ENCODE results near the gene PHPT1. TPM values are rescaled to one million over a fixed set of nuclear protein-coding genes. Genes with fewer than 3 reads are reported as not detected.

Gene PHPT1
- total and polyA plus RNA-seq, 2 experiments from 2014 or later = 86.2 to 437 TPM

- Histone ChIP-seq H3K4me1 (ENCODE audit: insufficient read depth) (peaks cover 3% of the 10 kb centered on the region; the same call in 1 of the 2 replicates), H3F3A (replicated peaks; ENCODE audit: low read depth) (0 out of 2 replicates have a peak, but pooled peaks cover 2% of the 10 kb centered on the region), H4K20me1 (replicated peaks; ENCODE audit: insufficient read depth) (peaks cover 20% of the 10 kb centered on the region), H3K79me2 (replicated peaks; ENCODE audit: insufficient read depth) (peaks cover 21% of the 10 kb centered on the region), H3K27me3 (ENCODE audit: insufficient read depth) (no peaks in the 10 kb centered on the region), H3K27ac (ENCODE audit: low read depth) (no peak overlapping the region), H3K4me2 (peak overlapping the region; percentile 79), H2AFZ (no peak overlapping the region), H3K36me3 (ENCODE audit: insufficient read depth) (peaks cover 13% of the 10 kb centered on the region), H3K9me2 (ENCODE audit: insufficient read depth) (peaks cover 4% of the 10 kb centered on the region; the same call in 1 of the 2 replicates), H3K4me3 (peak overlapping the region; percentile 88)
- DNase-seq (ENCODE audit: low spot score) (no peak), ATAC-seq (no peak)
- H3K36me3 Mint-ChIP-seq (ENCODE audit: low read depth) = peaks cover 63% of the 10 kb centered on the region
- TF ChIP-seq ZNF331 (CRISPR knock-in tag; IDR thresholded peaks at IDR 0.05; ENCODE audit: low read depth) (no peak), EZH2 (IDR thresholded peaks at IDR 0.05; ENCODE audit: low read depth, unreplicated experiment) (no peak), ZNF114 (CRISPR knock-in tag; IDR thresholded peaks at IDR 0.05) (no peak), ZNF462 (CRISPR knock-in tag; IDR thresholded peaks at IDR 0.05) (no peak), CREB1 (CRISPR knock-in tag; IDR thresholded peaks at IDR 0.05; ENCODE audit: low read depth) (no peak), ETS1 (IDR thresholded peaks at IDR 0.05) (no peak), REST (IDR thresholded peaks at IDR 0.05; ENCODE audit: unreplicated experiment) (no peak), JUNB (IDR thresholded peaks at IDR 0.05; ENCODE audit: unreplicated experiment) (no peak), STAT1 (IDR thresholded peaks at IDR 0.05; ENCODE audit: unreplicated experiment) (no peak), CTCF (conservative IDR thresholded peaks at IDR 0.05; ENCODE audit: low read depth in 2 of 2) (no peak), POLR2AphosphoS5 (IDR thresholded peaks at IDR 0.05; ENCODE audit: low read depth) (no peak), NANOG (IDR thresholded peaks at IDR 0.05; ENCODE audit: borderline replicate concordance) (no peak), EZH2phosphoT487 (IDR thresholded peaks at IDR 0.05; ENCODE audit: unreplicated experiment) (no peak)
- peak overlapping the region; percentile 80 for H3K4me3 Mint-ChIP-seq
- peaks cover 20% of the 10 kb centered on the region for H3K27me3 Mint-ChIP-seq (ENCODE audit: insufficient read depth, low read depth, poor library complexity)
- H3K27ac Mint-ChIP-seq = 0 out of 2 replicates have a peak overlapping the region, but pooled peaks have one; percentile 59
- peaks cover 32% of the 10 kb centered on the region for H3K9me3 Mint-ChIP-seq
- H3K4me1 Mint-ChIP-seq = peaks cover 5% of the 10 kb centered on the region
These were observed 16.0 kb downstream of the PHPT1 start for GRCh38 chr9:136865041-136865767.

All from GM23338 (cell line).